CD4-positive, CD25-positive, alpha-beta regulatory T cell (primary cell): ENCODE data around the gene MTG1. TPM values are rescaled to one million over a fixed set of nuclear protein-coding genes. Genes with fewer than 3 reads are reported as not detected.
"Not testable (repeated sequence)": the region's sequence is repeated elsewhere in the genome, so short reads cannot be mapped to it uniquely, and the experiment has no call there.

Experiments used
- ATAC-seq, 2 donors: fragments of 150-1000 bp; cut with Tn5 transposase; one replicate each; pipeline ENCODE4 v1.10.0; 2021; ENCODE audit warnings: low read depth in 2 of 2, moderate number of reproducible peaks in 2 of 2, moderate library complexity in 1 of 2
- DNase-seq, 3 donors: peaks; one replicate each; pipeline versions ENCODE4 v3.0.0 to v3.0.0-alpha.2; 2012 to 2022; ENCODE audit warnings: mixed read lengths in 1 of 3
- H3K27ac ChIP-seq: one replicate; pipeline ENCODE4 v1.7.0; 2013; ENCODE audit warnings: mild to moderate bottlenecking, low read length; ENCODE audit not compliant: insufficient read depth, poor library complexity, severe bottlenecking
- H3K27me3 ChIP-seq: one replicate; pipeline ENCODE4 v1.7.0; 2013; ENCODE audit warnings: low read length; ENCODE audit not compliant: control insufficient read depth, insufficient read depth
- H3K36me3 ChIP-seq: one replicate; pipeline ENCODE4 v1.7.0; 2013; ENCODE audit warnings: mild to moderate bottlenecking, low read length, moderate library complexity; ENCODE audit not compliant: control insufficient read depth, insufficient read depth
- H3K4me1 ChIP-seq: 2 replicates; pipeline ENCODE4 v1.7.0; 2013; ENCODE audit warnings: mild to moderate bottlenecking, low read length; ENCODE audit not compliant: insufficient read depth, control insufficient read depth, poor library complexity, severe bottlenecking
- H3K4me3 ChIP-seq: one replicate; pipeline ENCODE4 v1.7.0; 2013; ENCODE audit warnings: low read depth, mild to moderate bottlenecking, low read length, moderate library complexity
- H3K9me3 ChIP-seq, 2 experiments: 1 replicate in 1 of 2; 2 replicates in 1 of 2; pipeline ENCODE4 v1.7.0; 2013; ENCODE audit warnings: low read length in 2 of 2, mild to moderate bottlenecking in 1 of 2, moderate library complexity in 1 of 2; ENCODE audit not compliant: control insufficient read depth in 2 of 2
- H3K27ac Mint-ChIP-seq, 3 donors: one replicate each; pipeline ENCODE4 v1.8.0; 2020 to 2022; ENCODE audit warnings: mild to moderate bottlenecking in 3 of 3, mixed read lengths in 3 of 3, moderate library complexity in 2 of 3
- H3K27me3 Mint-ChIP-seq: one replicate; pipeline ENCODE4 v1.8.0; 2022; ENCODE audit warnings: mild to moderate bottlenecking, mixed read lengths
- H3K36me3 Mint-ChIP-seq: one replicate; pipeline ENCODE4 v1.8.0; 2020; ENCODE audit warnings: mixed read lengths
- H3K4me1 Mint-ChIP-seq, 4 donors: one replicate each; pipeline ENCODE4 v1.8.0; 2020 to 2022; ENCODE audit warnings: mixed read lengths in 4 of 4, mild to moderate bottlenecking in 1 of 4
- H3K4me3 Mint-ChIP-seq, 4 donors: one replicate each; pipeline ENCODE4 v1.8.0; 2020 to 2022; ENCODE audit warnings: mild to moderate bottlenecking in 4 of 4, mixed read lengths in 4 of 4, moderate library complexity in 3 of 4
- H3K9me3 Mint-ChIP-seq, 7 donors: one replicate each; pipeline ENCODE4 v1.8.0; 2020 to 2022; ENCODE audit warnings: mixed read lengths in 7 of 7, mild to moderate bottlenecking in 3 of 7, moderate library complexity in 2 of 7
- polyA plus RNA-seq, 4 donors: library from polyadenylated mRNA; unstranded; fragments of 300-500 nt; fragmentation: Illumina TruSeq; gene quantifications; one replicate each; pipeline ENCODE4 v1.2.3, GENCODE V29; 2021
- total RNA-seq: library from RNA; stranded (reverse); gene quantifications from one replicate; pipeline ENCODE4 v1.2.3, GENCODE V29; 2022

Gene MTG1
- total and polyA plus RNA-seq, 5 donors from 2014 or later, result 36.7 to 60.8 (median 37.6) TPM

- no peak overlapping the region for H3K27ac ChIP-seq
- Mint-ChIP-seq H3K27me3 (no peaks in the 10 kb centered on the region), H3K27ac (no peak overlapping the region), H3K36me3 (peaks cover 78% of the 10 kb centered on the region), H3K4me3 (no peak overlapping the region), H3K4me1 (peaks cover 21 to 31% (median 26%) of the 10 kb centered on the region in 4 donors), H3K9me3 (peaks cover 0 to 35% (median 11%) of the 10 kb centered on the region in 7 donors)
- no peak overlapping the region for H3K4me3 ChIP-seq
- peaks cover 20 to 24% of the 10 kb centered on the region in 2 experiments for H3K9me3 ChIP-seq
- ATAC-seq (no peak), DNase-seq (no peak)
- H3K36me3 ChIP-seq, result peaks cover 62% of the 10 kb centered on the region
- H3K4me1 ChIP-seq, result no peaks in the 10 kb centered on the region
- H3K27me3 ChIP-seq, result no peaks in the 10 kb centered on the region
These were observed 17.8 kb downstream of the MTG1 start for GRCh38 chr10:133411523-133412380.

GRCh38 chr10:133412381-133412711 lies 18.4 kb downstream of the MTG1 start:
- Histone ChIP-seq H3K27me3 (no peaks in the 10 kb centered on the region), H3K36me3 (peaks cover 62% of the 10 kb centered on the region), H3K4me1 (no peaks in the 10 kb centered on the region), H3K27ac (no peak overlapping the region), H3K4me3 (no peak overlapping the region), H3K9me3 (peaks cover 20 to 24% of the 10 kb centered on the region in 2 experiments)
- Mint-ChIP-seq H3K27me3 (no peaks in the 10 kb centered on the region), H3K9me3 (peaks cover 0 to 35% (median 11%) of the 10 kb centered on the region in 7 donors), H3K4me1 (peaks cover 16 to 27% (median 20%) of the 10 kb centered on the region in 4 donors), H3K27ac (no peak overlapping the region), H3K36me3 (peaks cover 72% of the 10 kb centered on the region), H3K4me3 (no peak overlapping the region)
- DNase-seq (no peak), ATAC-seq (no peak)

GRCh38 chr10:133414401-133414800 lies 20.4 kb downstream of the MTG1 start:
- Histone ChIP-seq H3K9me3 (peaks cover 20 to 24% of the 10 kb centered on the region in 2 experiments), H3K36me3 (peaks cover 46% of the 10 kb centered on the region)
- H3K4me3 Mint-ChIP-seq, H3K4me1 ChIP-seq, DNase-seq, ATAC-seq, H3K27me3 Mint-ChIP-seq, H3K4me3 ChIP-seq, H3K27ac Mint-ChIP-seq, H3K27me3 ChIP-seq, H3K27ac ChIP-seq: not testable (repeated sequence)
- Mint-ChIP-seq H3K4me1 (peaks cover 6 to 11% (median 10%) of the 10 kb centered on the region in 4 donors), H3K36me3 (peaks cover 63% of the 10 kb centered on the region), H3K9me3 (peaks cover 0 to 35% (median 11%) of the 10 kb centered on the region in 7 donors)

GRCh38 chr10:133415752-133416151 lies 21.8 kb downstream of the MTG1 start:
- Mint-ChIP-seq H3K4me1 (peaks cover 0 to 5% (median 5%) of the 10 kb centered on the region in 4 donors), H3K27me3 (no peaks in the 10 kb centered on the region), H3K9me3 (peaks cover 0 to 29% (median 11%) of the 10 kb centered on the region in 7 donors), H3K4me3 (no peak overlapping the region), H3K27ac (no peak overlapping the region), H3K36me3 (peaks cover 53% of the 10 kb centered on the region)
- peaks cover 20 to 22% of the 10 kb centered on the region in 2 experiments for H3K9me3 ChIP-seq
- no peaks in the 10 kb centered on the region for H3K4me1 ChIP-seq
- no peak overlapping the region for H3K4me3 ChIP-seq
- no peaks in the 10 kb centered on the region for H3K27me3 ChIP-seq
- DNase-seq, result no peak
- ATAC-seq, result no peak
- peaks cover 32% of the 10 kb centered on the region for H3K36me3 ChIP-seq
- no peak overlapping the region for H3K27ac ChIP-seq

GRCh38 chr10:133418289-133418993 lies 24.5 kb downstream of the MTG1 start:
- no peaks in the 10 kb centered on the region for H3K27me3 ChIP-seq
- Mint-ChIP-seq H3K4me3 (no peak overlapping the region), H3K36me3 (peaks cover 27% of the 10 kb centered on the region), H3K27ac (no peak overlapping the region), H3K27me3 (peaks cover 6% of the 10 kb centered on the region), H3K4me1 (peaks cover 0 to 4% (median 2%) of the 10 kb centered on the region in 4 donors), H3K9me3 (peaks cover 0 to 7% (median 1%) of the 10 kb centered on the region in 7 donors)
- H3K4me3 ChIP-seq, result no peak overlapping the region
- DNase-seq, result no peak
- no peak overlapping the region for H3K27ac ChIP-seq
- H3K9me3 ChIP-seq, result no peaks in the 10 kb centered on the region
- H3K36me3 ChIP-seq, result peaks cover 8% of the 10 kb centered on the region
- ATAC-seq, result no peak
- H3K4me1 ChIP-seq, result no peaks in the 10 kb centered on the region

GRCh38 chr10:133419211-133419950 lies 25.4 kb downstream of the MTG1 start:
- H3K4me1 ChIP-seq, result no peaks in the 10 kb centered on the region
- Mint-ChIP-seq H3K4me3 (peak overlapping the region in 2 of 4 donors; percentile 23 to 60), H3K36me3 (peaks cover 25% of the 10 kb centered on the region), H3K9me3 (peaks cover 0 to 5% (median 0%) of the 10 kb centered on the region in 7 donors), H3K27ac (no peak overlapping the region), H3K27me3 (peaks cover 6% of the 10 kb centered on the region), H3K4me1 (peaks cover 0 to 7% (median 2%) of the 10 kb centered on the region in 4 donors)
- no peaks in the 10 kb centered on the region for H3K9me3 ChIP-seq
- peaks cover 5% of the 10 kb centered on the region for H3K36me3 ChIP-seq
- no peak overlapping the region for H3K4me3 ChIP-seq
- ATAC-seq (no peak), DNase-seq (no peak)
- H3K27ac ChIP-seq, result no peak overlapping the region
- no peaks in the 10 kb centered on the region for H3K27me3 ChIP-seq

- Mint-ChIP-seq H3K4me3 (no peak overlapping the region), H3K27ac (no peak overlapping the region), H3K36me3 (peaks cover 22% of the 10 kb centered on the region), H3K9me3 (peaks cover 0 to 5% (median 0%) of the 10 kb centered on the region in 7 donors), H3K27me3 (peaks cover 6% of the 10 kb centered on the region), H3K4me1 (peaks cover 0 to 7% (median 2%) of the 10 kb centered on the region in 4 donors)
- ATAC-seq (no peak), DNase-seq (no peak)
- no peak overlapping the region for H3K27ac ChIP-seq
- H3K9me3 ChIP-seq, result no peaks in the 10 kb centered on the region
- no peaks in the 10 kb centered on the region for H3K4me1 ChIP-seq
- peaks cover 5% of the 10 kb centered on the region for H3K36me3 ChIP-seq
- no peak overlapping the region for H3K4me3 ChIP-seq
- no peaks in the 10 kb centered on the region for H3K27me3 ChIP-seq
These were observed 26.1 kb downstream of the MTG1 start for GRCh38 chr10:133420028-133420427.
